Epithelial cell of prostate (primary cell): Measurements from ENCODE around the gene SQSTM1.
A peak's percentile ranks its signal among the peaks of the same experiment; 100 is the strongest.

ENCODE experiments used
- DNase-seq: peaks from one replicate; pipeline ENCODE4 v3.0.0-alpha.2; 2011; ENCODE audit warnings: low read depth, low spot score
- H3K27ac ChIP-seq: fragments of 450-650 bp; 2 replicates; pipeline ENCODE4 v1.5.1; 2017; ENCODE audit warnings: mild to moderate bottlenecking

SQSTM1 gene

DNA sequence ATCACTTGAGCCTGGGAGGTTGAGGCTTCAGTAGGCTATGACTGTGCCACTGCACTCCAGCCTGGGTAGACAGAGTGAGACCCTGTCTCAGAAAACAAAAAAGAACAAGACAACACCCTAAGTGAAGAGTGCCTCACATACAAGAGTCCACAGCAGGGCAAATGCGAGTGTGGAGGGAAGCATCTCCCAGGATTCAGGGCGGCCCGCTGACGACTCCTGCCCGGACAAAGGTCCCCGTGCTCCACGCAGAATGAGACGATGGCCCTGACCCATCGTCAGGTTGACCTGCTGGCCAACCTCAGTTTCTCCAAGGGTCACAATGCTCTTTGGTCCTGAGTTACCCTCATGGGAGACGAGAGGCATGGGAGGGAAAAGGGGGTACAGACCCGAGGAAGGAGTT lies 19.6 kb downstream of the SQSTM1 start:
- peak overlapping the region; percentile 42 for H3K27ac ChIP-seq
- DNase-seq = no peak

DNA sequence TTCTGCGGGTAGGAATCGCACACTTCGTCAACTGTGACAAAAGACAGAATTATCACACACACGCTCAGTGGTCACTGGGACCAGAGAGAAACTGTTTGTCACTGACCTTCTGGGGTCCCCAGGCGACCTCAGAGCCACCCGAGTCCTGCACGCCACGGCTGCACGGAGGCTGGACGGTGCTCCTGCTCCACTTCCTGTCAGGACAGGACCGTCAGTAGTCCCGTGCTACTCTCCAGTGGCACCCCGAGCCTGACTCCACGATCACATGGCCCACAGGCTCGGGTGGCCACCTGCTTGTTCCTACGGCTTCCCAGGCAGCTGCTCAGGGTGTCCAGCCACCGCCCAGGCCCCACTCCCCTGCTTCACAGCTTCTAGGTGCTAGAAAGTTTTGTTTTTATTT lies 20.1 kb downstream of the SQSTM1 start:
- DNase-seq = no peak
- H3K27ac ChIP-seq = no peak overlapping the region

DNA sequence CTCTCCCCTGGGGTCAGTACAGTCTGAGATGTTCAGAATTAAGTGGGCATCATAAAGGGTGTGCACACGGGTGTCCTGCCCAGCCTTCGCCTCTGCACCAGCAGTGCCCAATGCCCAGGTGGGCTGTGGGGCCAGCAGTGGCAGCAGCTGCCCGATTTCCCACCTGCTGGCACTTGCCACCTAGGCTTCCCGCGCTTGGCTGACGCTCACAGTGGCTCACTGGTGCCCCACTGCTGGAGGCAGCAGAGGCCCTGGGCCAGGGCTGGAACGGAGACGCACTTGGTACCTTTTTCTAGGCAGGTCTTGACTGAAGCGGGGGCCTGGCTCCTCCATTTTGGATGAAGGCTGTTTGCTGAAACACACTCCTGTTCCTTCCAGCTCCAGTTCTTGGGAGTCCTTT lies 20.9 kb downstream of the SQSTM1 start:
- H3K27ac ChIP-seq = no peak overlapping the region
- DNase-seq = no peak

DNA sequence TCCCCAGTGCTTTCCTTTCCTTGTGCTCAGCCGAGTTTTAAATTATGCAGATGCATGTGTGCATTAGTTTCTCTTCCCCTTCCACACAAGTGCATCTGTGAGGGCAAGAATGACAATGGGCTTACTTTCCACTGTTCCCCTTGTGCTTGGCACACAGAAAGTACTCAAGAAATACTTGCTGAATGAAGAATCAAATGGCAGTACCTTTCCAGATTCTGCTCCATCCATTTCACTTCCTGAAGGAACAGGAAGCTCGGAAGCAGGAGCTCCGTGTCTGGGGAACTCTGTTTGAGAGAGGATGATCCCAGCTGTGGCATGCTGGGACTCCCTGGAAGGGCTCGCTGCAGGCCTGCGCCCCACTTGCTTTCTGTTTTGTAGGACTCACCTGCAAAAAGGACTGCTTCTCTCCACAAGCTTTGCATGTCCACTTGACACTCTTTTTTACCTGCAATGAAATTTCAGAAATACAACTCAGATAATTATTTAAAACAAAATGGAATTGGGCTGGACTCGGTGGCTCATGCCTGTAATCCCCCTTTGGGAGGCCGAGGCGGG lies 32.4 kb downstream of the SQSTM1 start:
- DNase-seq = no peak
- no peak overlapping the region for H3K27ac ChIP-seq

DNA sequence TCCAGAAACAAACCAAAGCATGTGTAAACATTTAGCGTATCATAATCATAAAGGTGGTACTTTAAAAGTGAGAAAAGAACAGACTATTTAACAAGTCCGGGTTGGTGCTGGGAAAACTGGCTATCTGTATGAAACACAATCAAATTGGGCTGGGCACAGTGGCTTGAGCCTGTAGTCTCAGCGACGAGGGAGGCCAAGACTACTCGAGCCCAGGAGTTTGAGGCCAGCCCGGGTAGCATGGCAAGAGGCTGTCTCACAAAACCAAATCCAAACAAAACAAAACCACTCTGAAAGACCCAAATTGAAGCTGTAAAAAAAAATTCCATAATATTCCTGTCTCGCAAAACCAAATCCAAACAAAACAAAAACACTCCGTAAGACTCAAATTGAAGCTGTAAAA lies 33.7 kb downstream of the SQSTM1 start:
- DNase-seq = no peak
- H3K27ac ChIP-seq = no peak overlapping the region

DNA sequence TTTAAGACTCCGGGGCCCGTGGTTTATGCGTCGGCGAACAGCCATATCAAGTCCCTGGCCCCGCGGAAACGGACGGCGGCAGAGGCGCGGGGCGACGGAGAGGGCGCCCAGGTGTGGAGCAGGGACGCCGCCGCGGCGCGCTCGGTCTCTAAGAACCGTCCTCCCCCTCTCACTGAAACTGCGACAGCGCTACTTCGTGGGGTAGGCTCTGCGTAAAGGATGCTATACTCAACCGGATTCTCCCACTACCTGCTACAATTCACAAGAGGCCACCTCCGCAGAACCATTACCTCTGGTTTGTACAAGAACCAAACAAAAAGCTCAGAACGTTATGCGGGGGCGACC lies 37.5 kb downstream of the SQSTM1 start:
- peak overlapping the region; percentile 55 for H3K27ac ChIP-seq
- DNase-seq = no peak

DNA sequence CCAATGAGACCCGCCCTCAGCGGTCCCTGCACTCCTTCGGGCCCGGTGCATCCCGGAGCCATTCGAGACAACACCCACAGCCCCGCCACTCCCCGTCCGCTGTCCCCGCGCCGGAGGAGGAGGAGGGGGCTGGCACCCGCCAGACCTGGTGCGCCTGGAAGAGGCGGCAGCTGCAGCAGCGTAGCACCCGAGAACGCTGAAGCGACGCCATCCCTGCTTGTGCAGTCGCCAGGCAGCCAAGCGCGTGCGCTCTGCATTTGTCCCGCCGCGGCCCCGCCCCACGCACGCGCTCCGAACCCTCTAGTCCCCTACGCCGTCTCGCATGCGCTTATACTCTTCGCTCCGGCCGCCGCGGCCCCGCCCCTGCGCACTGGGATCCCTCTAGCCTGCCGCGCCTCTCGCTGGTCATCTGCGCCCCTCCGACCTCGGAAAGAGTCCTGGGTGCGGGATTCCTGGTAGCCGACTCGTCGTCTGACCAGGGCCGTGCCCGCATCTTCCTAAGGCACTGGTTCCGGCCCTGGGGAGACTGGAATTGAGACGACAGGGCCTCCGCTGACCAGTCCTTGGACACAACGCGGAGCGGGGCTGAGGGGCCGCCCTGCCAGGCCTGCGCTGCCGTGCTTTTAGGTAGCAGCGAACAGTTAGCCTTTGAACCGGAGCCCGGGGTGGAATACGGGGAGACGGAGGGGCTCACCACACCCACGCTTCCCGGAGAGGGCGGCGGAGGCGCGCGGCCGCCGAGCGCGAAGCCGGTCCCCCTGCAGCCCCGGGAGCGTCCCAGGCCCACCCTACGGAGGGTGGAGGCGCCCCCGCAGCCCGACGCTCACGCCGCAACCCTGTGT lies 38.1 kb downstream of the SQSTM1 start, which contains the start of gene MRNIP:
MRNIP (minus strand) TSS at position 232 of the 842 bp plus-strand sequence; CDS start at position 211, 21 bp downstream.
- H3K27ac ChIP-seq = peak within 1 kb of the TSS; percentile 55
- peak; percentile 65 for DNase-seq

DNA sequence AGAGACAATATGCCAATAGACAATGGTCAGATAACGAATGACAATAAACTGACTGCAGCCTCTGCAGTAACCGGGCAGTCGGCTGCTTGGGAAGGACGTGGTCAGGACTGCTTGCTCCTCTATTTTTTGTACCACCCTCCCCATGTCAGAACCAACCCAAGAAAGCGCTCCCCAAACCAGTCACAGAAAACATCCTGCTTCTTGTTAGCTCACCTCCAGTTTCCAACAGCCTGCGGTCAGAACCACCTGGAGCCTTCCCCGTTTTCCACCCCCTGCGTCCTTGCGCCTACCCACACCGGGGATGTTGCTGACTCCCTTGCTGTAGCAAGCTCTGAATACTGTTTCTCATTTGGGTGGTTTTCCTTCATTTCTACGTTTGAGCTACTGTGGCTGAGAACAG lies 39.6 kb downstream of the SQSTM1 start:
- DNase-seq = no peak
- no peak overlapping the region for H3K27ac ChIP-seq

DNA sequence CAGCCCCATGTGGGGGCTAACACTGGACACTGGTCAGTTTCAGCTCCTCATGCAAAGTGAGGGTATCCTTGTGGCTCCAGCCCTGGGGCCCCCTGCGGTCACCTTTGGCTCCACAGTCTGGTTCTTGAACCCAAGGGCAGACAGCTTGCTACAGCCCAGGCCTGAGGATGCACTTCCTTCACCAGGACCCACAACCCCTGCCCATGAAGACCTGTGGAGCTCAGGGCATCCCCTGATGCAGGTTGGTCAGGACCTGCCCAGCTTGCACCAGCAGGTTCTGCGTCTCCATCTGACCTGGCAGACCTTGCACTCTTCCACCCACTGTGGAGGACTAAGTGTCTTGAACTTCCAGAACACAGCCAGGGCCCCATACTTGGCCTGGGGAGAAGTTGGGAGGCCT lies 41.6 kb downstream of the SQSTM1 start:
- H3K27ac ChIP-seq = no peak overlapping the region
- DNase-seq = no peak

DNA sequence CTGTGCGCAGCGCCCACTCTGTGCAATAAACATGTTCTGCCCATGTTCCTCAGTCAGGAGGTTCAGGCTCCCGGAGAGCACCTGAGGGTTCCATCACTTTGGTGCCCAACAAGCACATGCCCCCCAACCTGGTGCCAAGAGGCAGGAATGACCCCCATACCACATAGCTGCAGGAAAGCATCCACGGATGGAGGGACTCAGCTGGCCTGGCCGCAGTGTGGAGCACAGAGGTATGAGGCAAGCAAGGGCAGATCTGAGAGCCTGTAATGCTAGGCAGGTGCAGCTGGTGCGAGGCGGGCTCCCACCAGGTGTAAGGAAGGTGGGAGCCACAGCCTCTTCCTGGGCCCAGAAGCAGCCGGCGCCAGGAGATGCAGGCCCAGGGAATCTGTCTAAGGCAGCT lies 42.2 kb downstream of the SQSTM1 start:
- no peak overlapping the region for H3K27ac ChIP-seq
- DNase-seq = no peak

DNA sequence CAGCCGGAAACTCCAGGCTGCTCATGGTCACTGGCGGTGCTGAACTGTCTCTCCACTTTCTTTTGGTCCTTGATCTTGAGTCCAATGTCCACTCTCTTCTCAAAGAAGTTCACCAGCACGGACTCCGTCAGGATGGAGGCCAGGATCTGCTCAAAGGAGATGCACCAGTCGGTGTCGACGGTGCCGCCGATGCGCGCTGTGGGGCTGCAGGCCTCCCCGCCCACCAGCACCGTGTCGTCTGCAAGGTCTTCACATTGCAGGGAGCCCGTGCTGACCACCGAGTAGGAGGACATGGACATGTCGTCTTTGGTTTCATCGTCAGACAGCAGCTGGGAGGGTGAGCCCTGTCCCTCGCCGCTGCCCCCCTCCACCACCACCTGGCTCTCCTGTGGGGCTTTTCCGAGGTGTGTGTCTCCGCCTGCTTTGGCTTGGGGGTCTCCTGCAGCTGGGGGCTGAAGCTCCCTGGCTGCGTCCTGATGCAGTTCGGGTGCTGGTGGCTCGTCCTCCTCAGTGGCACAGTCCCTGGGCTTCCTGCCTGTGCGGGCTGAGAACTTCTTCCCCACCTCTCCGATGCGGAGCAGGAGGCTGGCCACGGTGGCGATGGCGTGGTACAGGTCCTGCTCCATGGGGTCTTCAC lies 42.9 kb downstream of the SQSTM1 start:
- no peak for DNase-seq

DNA sequence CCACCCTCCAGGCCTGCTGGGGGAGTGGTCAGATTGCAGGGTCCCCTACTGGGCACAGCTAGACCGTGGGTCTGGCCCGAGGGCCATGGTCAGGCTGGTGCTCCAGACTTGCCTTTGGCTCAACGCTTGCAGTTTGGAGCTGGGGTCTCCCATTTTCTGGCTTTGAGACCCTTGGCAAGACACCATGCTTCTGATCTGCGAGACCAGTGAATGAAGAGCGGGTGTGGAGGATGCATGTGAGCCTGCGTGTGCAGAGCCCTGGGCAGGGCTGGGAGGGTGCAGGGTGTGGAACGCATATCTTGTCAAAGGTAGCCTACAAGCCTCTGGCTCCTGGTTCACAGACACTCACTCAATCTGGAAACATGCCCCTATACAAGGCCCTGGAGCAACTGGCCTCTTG lies 44.0 kb downstream of the SQSTM1 start:
- DNase-seq = no peak
- no peak overlapping the region for H3K27ac ChIP-seq

More for the DNA sequence above, 42.9 kb downstream of the SQSTM1 start:
- no peak overlapping the region for H3K27ac ChIP-seq

DNA sequence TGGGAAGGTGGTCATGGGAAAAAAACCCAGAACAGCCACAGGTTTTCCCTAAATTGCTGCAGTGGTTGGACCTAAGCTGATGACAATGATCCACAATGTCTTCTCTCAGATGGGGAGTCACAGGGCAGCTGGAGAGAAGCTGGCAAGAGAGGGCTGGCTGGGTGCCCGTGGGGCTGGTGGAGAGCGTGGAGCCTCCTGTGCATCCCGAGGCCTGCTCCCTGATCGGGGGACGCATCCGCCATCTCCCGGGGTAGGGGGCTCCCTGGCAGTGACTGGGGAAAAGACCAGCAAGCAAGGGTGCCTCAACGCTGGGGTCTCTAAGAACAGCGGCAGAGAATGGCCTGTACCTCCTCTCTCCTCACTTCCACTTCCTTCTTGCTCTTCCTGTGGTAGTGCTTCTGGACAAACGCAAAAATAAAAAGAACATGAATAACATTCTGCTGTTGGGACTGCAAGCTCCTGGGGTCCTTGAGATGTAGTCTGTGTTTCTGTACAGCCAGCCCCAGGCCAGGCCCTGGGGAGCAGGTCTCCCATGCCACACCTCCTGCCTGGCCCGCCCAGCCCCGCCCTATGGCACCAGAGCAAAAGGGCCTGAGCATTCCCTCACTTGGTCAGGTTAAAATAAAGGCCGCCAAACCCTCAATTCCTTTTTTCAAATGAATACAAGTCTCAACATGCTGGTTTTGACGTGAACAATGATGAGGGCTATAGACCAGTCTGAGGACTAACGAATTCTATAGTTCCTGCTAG lies 45.0 kb downstream of the SQSTM1 start:
- DNase-seq = no peak

DNA sequence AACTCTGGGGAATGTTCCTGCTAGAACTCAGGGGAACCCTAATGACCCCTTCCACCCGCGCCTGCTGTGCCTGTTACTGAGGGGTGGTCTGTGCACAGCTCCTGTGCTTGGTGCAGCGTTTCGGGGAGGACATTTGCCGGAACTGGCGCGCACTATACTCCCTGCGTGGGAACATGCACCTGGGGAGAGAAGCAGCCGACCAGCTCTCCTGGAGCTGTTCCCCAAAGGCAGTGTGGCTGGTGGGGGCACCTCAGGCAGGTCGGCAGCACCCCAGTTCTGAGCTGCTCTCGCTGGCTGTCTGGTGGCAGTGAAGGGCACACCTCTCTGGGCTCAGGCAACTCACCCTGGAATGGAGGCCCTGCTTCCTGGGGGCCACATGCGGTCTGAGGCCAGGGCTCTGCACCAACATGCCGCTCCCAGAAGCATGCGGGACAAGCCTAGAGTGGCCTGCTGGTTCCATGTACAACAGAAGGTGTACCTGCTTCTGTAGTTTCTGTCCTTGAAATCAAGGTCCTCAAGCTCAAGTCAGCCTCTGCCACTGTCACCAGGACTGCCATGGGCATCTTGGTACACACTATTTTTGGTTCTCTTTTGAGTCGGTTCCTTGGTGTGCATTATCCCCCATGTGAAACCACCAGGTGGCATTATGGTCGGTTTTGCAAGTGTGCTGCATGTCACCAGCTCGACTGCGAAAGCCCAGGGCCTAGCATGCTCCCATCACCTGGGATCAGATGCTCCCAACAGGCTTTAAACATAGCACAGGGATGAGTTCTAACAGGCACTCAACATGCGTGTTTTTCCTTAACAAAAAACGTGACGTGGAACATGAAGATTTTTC lies 45.8 kb downstream of the SQSTM1 start:
- no peak for DNase-seq
- H3K27ac ChIP-seq = peak overlapping the region; percentile 1

More for the DNA sequence above, 45.0 kb downstream of the SQSTM1 start:
- peak overlapping the region; percentile 1 for H3K27ac ChIP-seq

DNA sequence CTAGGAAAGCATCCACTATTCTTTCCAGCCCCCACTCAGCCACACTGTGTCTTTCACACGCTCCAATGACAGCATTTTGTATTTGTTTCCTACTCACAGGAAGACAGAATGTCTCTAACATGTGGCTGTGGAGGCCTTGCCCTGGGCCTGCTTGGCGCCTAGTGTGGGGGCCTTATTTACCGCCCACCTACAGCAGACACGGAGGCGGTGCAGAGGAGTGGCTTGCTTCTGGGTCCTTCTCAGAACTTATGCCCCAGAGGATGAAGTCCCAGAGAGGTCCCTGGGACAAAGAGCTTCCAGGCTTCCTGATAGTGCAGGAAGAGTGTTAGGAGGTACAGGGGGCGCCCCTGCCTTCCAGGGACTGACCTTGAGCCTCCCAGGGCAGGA lies 46.4 kb downstream of the SQSTM1 start:
- H3K27ac ChIP-seq = no peak overlapping the region
- DNase-seq = no peak

DNA sequence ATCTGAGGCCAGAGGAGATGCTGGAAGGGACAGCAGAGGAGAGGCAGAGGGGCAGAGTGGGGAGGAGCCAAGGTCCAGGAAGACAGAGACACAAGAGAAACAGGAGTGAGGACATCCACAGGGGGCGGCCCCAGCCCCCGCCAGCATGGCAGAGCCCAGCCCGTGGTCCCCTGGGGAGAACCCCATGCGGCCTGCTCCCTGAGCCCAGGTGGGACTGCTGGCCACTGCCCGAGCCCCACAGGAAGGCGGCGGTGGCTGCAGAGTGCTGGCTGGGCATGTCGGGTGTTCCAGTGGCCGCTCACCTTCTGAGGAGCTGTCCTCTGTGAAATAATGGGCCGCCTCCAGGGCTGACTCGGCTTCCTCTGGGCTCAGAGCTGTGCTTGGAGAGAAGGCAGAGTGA lies 46.8 kb downstream of the SQSTM1 start:
- no peak overlapping the region for H3K27ac ChIP-seq
- no peak for DNase-seq

DNA sequence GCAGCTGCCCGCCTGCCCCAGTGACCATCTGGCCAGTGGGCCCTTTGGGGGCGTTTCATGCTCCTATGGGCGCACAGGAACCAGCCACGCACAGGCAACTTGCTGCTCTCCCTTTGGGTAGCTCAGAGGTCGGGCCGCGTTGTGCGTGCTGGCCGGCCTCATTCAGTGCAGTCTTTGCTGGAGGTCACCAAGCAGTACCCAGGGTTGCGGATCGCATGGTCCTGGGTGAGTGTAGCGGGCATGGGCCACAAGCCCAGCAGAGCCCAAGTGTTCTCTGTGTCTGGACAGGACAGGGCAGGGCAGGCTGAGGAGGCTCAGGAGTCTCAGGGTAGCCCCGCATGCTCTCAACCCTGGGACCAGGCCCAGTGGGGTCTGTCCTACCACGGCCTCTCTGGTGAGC lies 47.8 kb downstream of the SQSTM1 start:
- DNase-seq = no peak
- no peak overlapping the region for H3K27ac ChIP-seq

DNA sequence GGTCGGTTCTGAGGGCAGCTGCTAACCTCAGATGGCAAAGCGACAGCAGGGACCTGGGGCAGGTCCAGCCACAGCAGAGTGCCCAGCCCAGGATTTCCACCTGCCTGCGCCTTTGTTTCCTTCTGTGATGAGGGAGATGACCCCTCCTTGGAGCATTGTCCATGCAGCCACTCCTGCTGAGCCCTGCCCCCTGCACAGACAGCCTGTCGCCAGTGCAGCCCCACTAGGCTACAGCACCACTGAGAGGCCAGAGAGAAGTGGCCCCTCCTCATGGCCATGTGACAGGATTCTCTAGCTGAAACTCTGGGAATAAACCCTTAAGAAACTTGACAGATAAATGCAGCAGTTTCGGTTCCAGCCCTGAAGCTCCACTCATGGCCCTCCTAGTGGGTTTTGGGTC lies 48.4 kb downstream of the SQSTM1 start:
- DNase-seq = no peak
- H3K27ac ChIP-seq = no peak overlapping the region

DNA sequence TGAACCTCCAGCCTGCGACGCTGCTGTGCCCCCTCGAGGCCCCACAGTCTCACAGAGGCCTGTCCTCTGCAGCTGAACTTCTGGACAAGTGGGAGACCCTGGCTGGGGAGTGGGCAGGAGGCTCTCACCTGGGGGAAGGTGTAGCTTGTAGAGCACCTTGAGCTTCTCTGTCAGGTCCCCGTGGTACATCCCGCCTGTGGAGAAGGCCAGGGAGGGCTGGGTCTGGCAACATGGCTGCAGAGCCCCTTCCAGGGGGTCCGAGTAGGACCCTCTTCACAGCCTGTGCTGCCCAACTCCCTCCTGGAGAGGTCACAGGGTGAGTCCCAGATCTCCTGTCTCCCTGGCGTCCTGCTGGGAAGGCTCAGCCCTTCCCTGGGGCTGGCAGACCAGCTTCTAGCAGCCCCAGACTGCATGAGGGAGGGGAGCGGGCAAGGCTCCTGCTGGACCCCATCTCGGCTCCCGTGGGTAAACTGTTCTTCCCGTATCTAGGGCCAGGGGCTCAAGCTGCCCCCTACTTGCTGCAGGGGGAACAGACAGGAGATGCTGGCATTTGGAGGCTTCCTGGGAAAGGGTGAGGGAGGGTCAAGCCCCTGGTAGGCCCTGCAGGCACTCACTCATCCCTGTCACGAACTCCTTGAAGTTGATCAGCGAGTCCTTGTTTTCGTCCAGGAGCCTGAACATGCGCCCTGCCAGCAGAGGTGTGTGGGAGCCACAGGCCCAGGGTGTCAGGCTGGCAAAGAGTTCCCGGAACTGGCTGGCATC lies 49.1 kb downstream of the SQSTM1 start:
- H3K27ac ChIP-seq = no peak overlapping the region

More for the DNA sequence above, 49.1 kb downstream of the SQSTM1 start:
- no peak for DNase-seq
